ENCODE measurements around the gene AGPAT1. TPM values are rescaled to one million over a fixed set of nuclear protein-coding genes. Genes with fewer than 3 reads are reported as not detected.
A peak's percentile ranks its signal among the peaks of the same experiment; 100 is the strongest.

AGPAT1 gene
- total and polyA plus RNA-seq, 10 of the 15 experiments (the other 5 are each of a cell fraction or from before 2014, with no cell fraction given), result 13.9 to 39.5 (median 24.7) TPM

DNA sequence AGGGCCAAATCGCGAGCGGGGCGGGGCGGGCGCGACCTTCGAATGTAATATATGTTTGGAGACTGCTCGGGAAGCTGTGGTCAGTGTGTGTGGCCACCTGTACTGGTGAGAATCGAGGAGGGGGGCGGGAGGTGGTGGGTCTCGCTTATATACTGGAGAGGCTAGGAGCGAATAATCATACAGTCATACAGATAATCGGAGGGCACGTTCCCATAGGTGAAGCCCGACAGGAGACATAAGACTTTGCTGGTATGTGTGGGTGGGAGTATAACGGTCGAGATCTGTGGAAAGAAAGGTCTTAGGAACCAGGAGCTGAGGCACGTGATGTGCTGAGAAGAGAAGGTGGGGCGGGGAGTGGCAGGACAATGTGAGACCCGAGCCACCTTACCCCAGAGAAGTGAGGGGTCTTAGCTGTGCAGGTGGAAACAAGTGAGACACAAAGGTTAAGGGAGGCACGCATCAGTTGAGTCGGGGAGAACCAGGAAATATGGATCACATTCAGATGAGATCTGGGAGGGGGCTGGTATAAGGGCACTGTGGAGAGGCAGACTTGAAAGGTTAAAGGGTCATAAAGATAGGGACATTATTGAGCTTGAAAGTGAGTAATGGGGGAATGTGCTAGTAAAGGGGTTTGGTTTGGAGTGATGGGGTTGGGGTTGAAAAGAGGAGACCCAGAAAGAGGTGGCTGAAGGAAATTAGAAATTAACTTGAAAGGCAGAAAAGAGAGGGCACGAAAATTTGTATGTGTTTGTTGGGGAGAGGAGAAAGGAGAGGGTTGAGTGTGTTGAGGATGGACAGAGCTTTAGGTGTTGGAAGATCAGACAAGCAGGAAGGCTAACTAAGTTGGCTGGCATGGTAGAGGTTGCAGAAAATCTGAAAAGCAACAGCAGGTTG lies 2.9 kb upstream of the AGPAT1 start:
- SMC1A ChIA-PET (ENCODE audit: uncharacterized antibody, unreplicated experiment), result interaction anchor here (1.7 to 4.2 kb wide), 2 partner anchors 10 to 13 kb away, joined by 6 to 41 read pairs; partner anchors contain the start of genes GPSM3 and PBX2
- Histone ChIP-seq H3K9ac (ENCODE audit: control insufficient read depth, insufficient read depth, low read length) (peak overlapping the region; percentile 91), H2AFZ (ENCODE audit: control insufficient read depth, low read depth, low read length) (peak overlapping the region; percentile 35), H3K79me2 (ENCODE audit: control insufficient read depth, insufficient read depth, low read length) (peaks cover 22% of the 10 kb centered on the region), H3K27ac (ENCODE audit: control insufficient read depth, insufficient read depth) (peak overlapping the region; percentile 79), H4K20me1 (ENCODE audit: control insufficient read depth, insufficient read depth) (no peaks in the 10 kb centered on the region), H3K4me1 (ENCODE audit: control insufficient read depth, insufficient read depth, low read length) (peaks cover 10% of the 10 kb centered on the region), H3K4me2 (ENCODE audit: control insufficient read depth, insufficient read depth) (peak overlapping the region; percentile 77), H3K9me3 (replicated peaks; ENCODE audit: control insufficient read depth, insufficient read depth, low read length) (no peaks in the 10 kb centered on the region), H3K36me3 (ENCODE audit: control insufficient read depth in 2 of 2, insufficient read depth in 2 of 2, low read length in 1 of 2) (peaks cover under 1 to 3% of the 10 kb centered on the region in 2 experiments; a peak in 3 of 4 replicates), H3K4me3 (peak overlapping the region; percentile 86), H3K27me3 (replicated peaks in 1 of 2; ENCODE audit: control insufficient read depth in 2 of 2, insufficient read depth in 2 of 2, low read length in 1 of 2) (no peaks in the 10 kb centered on the region)
- no peak for ATAC-seq
- in situ Hi-C loops (cut with MboI), result no loop called here
- POLR2A ChIA-PET, result interaction anchor here (0.6 to 5.7 kb wide), 6 partner anchors 11 to 1252 kb away, joined by 3 to 123 read pairs (median 7); partner anchors contain the start of genes ATF6B, GPSM3 and PBX2
- intact Hi-C loops (cut with micrococcal nuclease; ENCODE audit: unreplicated experiment), result no loop called here
- FAIRE-seq, result peak; percentile 44
- CTCF ChIA-PET, result interaction anchor here (0.7 to 2.2 kb wide), 5 partner anchors 12 to 50 kb away, joined by 3 to 19 read pairs (median 3); partner anchors contain the start of gene GPSM3
- no peak for DNase-seq (ENCODE audit: low read depth, low spot score)
- 3% methylated on average over 15 of the region's 24 CpGs for WGBS (ENCODE audit: insufficient coverage, insufficient replicate concordance, low lambda C conversion rate, missing lambda C conversion rate)
- TSS peak; percentile 82 for BruUV-seq (replicated peaks)
- RAD21 ChIA-PET (ENCODE audit: unreplicated experiment), result interaction anchor here (1.1 to 1.9 kb wide), 4 partner anchors 10 to 17 kb away, joined by 6 to 9 read pairs (median 6); partner anchors contain the start of gene GPSM3
- no peak for TF ChIP-seq NFXL1 (IDR thresholded peaks at IDR 0.05; ENCODE audit: borderline replicate concordance)
- TF ChIP-seq, protein P1, sequence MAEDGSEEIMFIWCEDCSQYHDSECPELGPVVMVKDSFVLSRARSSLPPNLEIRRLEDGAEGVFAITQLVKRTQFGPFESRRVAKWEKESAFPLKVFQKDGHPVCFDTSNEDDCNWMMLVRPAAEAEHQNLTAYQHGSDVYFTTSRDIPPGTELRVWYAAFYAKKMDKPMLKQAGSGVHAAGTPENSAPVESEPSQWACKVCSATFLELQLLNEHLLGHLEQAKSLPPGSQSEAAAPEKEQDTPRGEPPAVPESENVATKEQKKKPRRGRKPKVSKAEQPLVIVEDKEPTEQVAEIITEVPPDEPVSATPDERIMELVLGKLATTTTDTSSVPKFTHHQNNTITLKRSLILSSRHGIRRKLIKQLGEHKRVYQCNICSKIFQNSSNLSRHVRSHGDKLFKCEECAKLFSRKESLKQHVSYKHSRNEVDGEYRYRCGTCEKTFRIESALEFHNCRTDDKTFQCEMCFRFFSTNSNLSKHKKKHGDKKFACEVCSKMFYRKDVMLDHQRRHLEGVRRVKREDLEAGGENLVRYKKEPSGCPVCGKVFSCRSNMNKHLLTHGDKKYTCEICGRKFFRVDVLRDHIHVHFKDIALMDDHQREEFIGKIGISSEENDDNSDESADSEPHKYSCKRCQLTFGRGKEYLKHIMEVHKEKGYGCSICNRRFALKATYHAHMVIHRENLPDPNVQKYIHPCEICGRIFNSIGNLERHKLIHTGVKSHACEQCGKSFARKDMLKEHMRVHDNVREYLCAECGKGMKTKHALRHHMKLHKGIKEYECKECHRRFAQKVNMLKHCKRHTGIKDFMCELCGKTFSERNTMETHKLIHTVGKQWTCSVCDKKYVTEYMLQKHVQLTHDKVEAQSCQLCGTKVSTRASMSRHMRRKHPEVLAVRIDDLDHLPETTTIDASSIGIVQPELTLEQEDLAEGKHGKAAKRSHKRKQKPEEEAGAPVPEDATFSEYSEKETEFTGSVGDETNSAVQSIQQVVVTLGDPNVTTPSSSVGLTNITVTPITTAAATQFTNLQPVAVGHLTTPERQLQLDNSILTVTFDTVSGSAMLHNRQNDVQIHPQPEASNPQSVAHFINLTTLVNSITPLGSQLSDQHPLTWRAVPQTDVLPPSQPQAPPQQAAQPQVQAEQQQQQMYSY (CRISPR knock-in tag; IDR thresholded peaks at IDR 0.05), result no peak
- TF ChIP-seq POLR2A (IDR thresholded peaks at IDR 0.05; ENCODE audit: low read depth, low read length), result peak; percentile 48; the same call in 1 of the 2 replicates
- no peak for TF ChIP-seq STAT3 (IDR thresholded peaks at IDR 0.05; ENCODE audit: low read depth, low read length)
- no peak for TF ChIP-seq NRF1 (conservative IDR thresholded peaks at IDR 0.05; ENCODE audit: low read depth, low read length)
- no peak for TF ChIP-seq BCL11A (IDR thresholded peaks at IDR 0.05; ENCODE audit: low read depth, low read length)
- TF ChIP-seq SPI1 (IDR thresholded peaks at IDR 0.05; ENCODE audit: borderline replicate concordance, insufficient read depth, low read depth, low read length), result no peak
- no peak for TF ChIP-seq ZNF384 (IDR thresholded peaks at IDR 0.05; ENCODE audit: borderline replicate concordance, low read depth, low read length)
- TF ChIP-seq SMAD5 (IDR thresholded peaks at IDR 0.05; ENCODE audit: low read depth), result no peak
- TF ChIP-seq, protein P2, sequence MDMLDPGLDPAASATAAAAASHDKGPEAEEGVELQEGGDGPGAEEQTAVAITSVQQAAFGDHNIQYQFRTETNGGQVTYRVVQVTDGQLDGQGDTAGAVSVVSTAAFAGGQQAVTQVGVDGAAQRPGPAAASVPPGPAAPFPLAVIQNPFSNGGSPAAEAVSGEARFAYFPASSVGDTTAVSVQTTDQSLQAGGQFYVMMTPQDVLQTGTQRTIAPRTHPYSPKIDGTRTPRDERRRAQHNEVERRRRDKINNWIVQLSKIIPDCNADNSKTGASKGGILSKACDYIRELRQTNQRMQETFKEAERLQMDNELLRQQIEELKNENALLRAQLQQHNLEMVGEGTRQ (IDR thresholded peaks at IDR 0.05; ENCODE audit: borderline replicate concordance, low read depth, low read length), result no peak
- no peak for TF ChIP-seq CBX5 (IDR thresholded peaks at IDR 0.05; ENCODE audit: low read depth)
- no peak for TF ChIP-seq RCOR1 (conservative IDR thresholded peaks at IDR 0.05; ENCODE audit: low read depth, low read length)
- no peak for TF ChIP-seq SUZ12 (IDR thresholded peaks at IDR 0.05; ENCODE audit: unreplicated experiment)
- no peak for TF ChIP-seq SRF (IDR thresholded peaks at IDR 0.05; ENCODE audit: low read depth in 2 of 2, low read length in 2 of 2)
- no peak for TF ChIP-seq SP1 (IDR thresholded peaks at IDR 0.05; ENCODE audit: low read depth, low read length)
- no peak for TF ChIP-seq FOXM1 (IDR thresholded peaks at IDR 0.05; ENCODE audit: low read depth, low read length)
- no peak for TF ChIP-seq FOS (IDR thresholded peaks at IDR 0.05; ENCODE audit: borderline replicate concordance, extremely low read depth, insufficient read length)

Measured in GM12878 (cell line).